ENCODE measurements around the gene PIEZO1.

DNA sequence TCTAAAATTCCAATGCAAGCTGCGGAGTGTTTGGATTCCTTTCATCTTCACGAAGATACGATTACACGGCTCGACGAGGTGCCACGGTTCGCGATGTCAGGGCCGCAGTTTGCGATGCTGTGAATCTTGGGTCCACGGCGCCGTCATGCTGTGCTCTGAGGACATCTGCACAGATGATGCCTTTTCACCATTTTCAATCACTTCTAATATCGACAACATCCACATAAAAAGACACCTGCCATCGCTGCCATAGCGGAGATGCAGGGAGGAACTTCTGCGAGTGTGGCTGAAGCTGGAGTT, 33.5 kb upstream of the PIEZO1 start:
- TF ChIP-seq, protein P1, sequence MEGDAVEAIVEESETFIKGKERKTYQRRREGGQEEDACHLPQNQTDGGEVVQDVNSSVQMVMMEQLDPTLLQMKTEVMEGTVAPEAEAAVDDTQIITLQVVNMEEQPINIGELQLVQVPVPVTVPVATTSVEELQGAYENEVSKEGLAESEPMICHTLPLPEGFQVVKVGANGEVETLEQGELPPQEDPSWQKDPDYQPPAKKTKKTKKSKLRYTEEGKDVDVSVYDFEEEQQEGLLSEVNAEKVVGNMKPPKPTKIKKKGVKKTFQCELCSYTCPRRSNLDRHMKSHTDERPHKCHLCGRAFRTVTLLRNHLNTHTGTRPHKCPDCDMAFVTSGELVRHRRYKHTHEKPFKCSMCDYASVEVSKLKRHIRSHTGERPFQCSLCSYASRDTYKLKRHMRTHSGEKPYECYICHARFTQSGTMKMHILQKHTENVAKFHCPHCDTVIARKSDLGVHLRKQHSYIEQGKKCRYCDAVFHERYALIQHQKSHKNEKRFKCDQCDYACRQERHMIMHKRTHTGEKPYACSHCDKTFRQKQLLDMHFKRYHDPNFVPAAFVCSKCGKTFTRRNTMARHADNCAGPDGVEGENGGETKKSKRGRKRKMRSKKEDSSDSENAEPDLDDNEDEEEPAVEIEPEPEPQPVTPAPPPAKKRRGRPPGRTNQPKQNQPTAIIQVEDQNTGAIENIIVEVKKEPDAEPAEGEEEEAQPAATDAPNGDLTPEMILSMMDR (IDR thresholded peaks at IDR 0.05; ENCODE audit: extremely low read depth in 1 of 2, insufficient read depth in 1 of 2, low read depth in 1 of 2, low read length in 2 of 2), result no peak
- no peak for TF ChIP-seq EZH2 (IDR thresholded peaks at IDR 0.05; ENCODE audit: borderline replicate concordance, low read depth, low read length, severe bottlenecking)
